Fibroblast of the aortic adventitia (primary cell): ENCODE data around the gene FGGY. TPM values are rescaled to one million over a fixed set of nuclear protein-coding genes. Genes with fewer than 3 reads are reported as not detected.
A peak's percentile ranks its signal among the peaks of the same experiment; 100 is the strongest.
"Not testable (repeated sequence)": the region's sequence is repeated elsewhere in the genome, so short reads cannot be mapped to it uniquely, and the experiment has no call there.

Source experiments
- DNase-seq: peaks from one replicate; pipeline ENCODE4 v3.0.0-alpha.2; 2010; ENCODE audit warnings: low read depth
- H3K4me3 ChIP-seq: 2 replicates; pipeline ENCODE4 v1.5.1; 2011; ENCODE audit warnings: low read depth, mild to moderate bottlenecking, control low read depth, low read length, moderate library complexity
- CTCF ChIP-seq: IDR thresholded peaks from 2 replicates; pipeline ENCODE4 v1.5.1; 2011; ENCODE audit warnings: mild to moderate bottlenecking, low read length, control low read depth, inconsistent platforms; ENCODE audit not compliant: insufficient read depth
- total RNA-seq: library from RNA; depleted of rRNA; stranded (reverse); fragments of >200 nt; gene quantifications from 2 replicates; pipeline ENCODE4 v1.2.3, GENCODE V29; 2012; ENCODE audit warnings: low replicate concordance

The FGGY gene
- total RNA-seq, 1 donor = 17.5 TPM

DNA sequence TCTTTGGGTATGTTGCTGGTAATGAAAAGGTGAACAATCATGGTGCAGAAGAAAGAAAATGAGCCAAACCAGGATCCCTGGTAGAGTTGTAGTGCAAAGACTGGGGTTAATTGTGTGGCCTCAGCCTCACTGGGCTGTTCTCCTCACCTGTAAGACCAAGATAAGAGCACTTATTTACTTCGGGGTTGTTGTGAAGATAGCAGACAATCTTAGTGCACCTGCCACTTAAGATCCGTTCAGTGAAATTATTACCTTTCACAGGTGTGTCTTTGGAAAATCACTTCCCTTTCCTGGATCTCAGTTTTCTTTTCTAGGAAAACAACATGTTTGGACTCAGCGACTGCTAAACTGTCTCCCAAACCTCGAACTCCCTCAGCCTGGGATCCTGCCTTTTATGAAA, 1.3 kb upstream of the FGGY start:
- H3K4me3 ChIP-seq = peak overlapping the region; percentile 67
- no peak for DNase-seq
- TF ChIP-seq CTCF = no peak

DNA sequence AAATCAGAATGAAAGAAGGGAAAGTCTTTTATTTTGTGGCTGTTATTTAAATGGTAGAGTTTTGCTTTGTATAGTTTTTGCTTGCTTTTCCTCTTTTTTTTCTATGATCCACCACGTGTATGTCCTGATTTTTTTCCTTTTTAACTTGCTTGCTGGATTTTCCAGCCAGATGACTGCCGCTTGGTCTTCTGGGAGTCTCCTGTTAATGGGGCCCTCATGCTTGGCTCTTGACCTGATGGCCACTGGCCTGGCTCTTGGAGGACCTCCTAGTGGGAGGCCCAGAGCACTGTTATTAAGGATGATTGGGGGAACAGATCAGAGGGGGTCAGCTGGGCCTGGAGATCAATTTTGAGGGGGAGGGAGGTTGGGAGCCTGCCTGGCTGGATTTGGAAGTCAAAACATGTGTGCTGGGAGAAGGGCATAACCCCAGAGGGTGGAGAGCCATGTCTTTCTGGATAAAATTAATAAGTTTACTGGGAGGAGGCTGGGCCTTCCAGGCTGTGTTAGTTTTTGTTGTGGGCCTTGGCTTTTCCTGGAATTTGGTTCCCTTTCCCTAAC, 1.2 kb downstream of the FGGY start:
- TF ChIP-seq CTCF = no peak
- peak; percentile 55 for DNase-seq
- H3K4me3 ChIP-seq = no peak overlapping the region

GRCh38 chr1:59298710-59299346, 1.9 kb downstream of the FGGY start:
- DNase-seq = peak; percentile 35
- no peak for TF ChIP-seq CTCF
- H3K4me3 ChIP-seq = no peak overlapping the region

- not testable (repeated sequence) for DNase-seq, H3K4me3 ChIP-seq
These were observed 2.8 kb downstream of the FGGY start for GRCh38 chr1:59299670-59300069.

GRCh38 chr1:59302297-59302696, 5.4 kb downstream of the FGGY start:
- DNase-seq = no peak
- TF ChIP-seq CTCF = no peak
- H3K4me3 ChIP-seq = no peak overlapping the region

GRCh38 chr1:59302871-59303270, 6.0 kb downstream of the FGGY start:
- TF ChIP-seq CTCF = no peak
- DNase-seq = no peak
- no peak overlapping the region for H3K4me3 ChIP-seq

DNA sequence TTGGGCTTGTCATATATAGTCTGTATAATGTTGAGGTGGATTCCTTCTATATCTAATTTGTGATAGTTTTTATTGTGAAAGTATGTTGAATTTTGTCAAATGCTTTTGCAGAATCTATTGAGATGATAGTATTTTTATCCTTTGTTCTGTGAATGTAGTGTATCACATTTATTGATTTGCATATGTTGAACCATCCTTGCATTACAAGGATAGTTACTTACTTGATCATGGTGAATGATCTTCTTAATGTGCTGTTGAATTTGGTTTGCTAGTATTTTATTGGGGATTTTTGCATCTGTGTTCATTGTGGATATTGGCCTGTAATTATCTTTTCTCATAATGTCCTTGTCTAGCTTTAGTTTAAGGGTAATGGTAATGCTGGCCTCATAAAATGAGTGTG, 8.3 kb downstream of the FGGY start:
- no peak for DNase-seq
- TF ChIP-seq CTCF = no peak
- no peak overlapping the region for H3K4me3 ChIP-seq
